ENCODE data around the gene AGO1. TPM values are rescaled to one million over a fixed set of nuclear protein-coding genes. Genes with fewer than 3 reads are reported as not detected.

Gene AGO1
- 18.8 TPM for total RNA-seq
- long read RNA-seq, full-length matches to known transcripts = 1 of 10 reads
- long read RNA-seq, partial matches to known transcripts = 1 of 10 reads
- long read RNA-seq, other reads (novel, unspliced or antisense) = 8 of 10 reads

DNA sequence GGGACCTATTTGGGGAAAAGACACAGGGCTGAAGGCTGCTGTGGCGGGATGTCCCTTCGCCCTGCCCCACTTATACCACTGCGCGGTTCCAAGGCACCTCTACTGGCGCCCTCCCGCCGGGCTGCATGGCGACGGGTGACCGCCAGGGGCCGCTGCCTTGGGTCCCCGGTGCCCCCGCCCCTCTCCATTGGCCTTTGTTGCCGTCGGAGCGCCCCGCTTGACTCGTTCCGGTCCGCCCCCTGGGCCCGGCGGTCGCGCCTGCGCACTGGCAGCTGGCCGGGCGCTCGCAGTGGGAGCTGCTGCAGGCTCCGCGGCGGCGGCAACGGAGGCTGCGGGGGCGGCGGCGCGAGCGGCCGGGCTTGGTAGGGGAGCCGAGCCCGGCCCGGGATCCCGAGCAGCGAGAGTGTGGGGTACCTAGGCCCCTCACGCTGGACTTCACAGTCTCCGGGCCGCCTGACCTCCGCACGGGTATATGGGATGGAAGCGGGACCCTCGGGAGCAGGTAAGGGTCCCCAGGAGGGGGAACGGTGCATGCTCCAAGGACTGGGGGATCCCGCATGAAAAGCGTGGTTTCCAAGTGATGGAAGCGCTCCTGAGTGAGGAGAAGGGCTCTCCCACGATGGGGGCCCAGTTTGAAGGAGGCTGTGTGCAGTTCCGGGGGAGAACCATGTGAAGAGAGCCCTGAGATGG is at the start of gene AGO1:
AGO1 (plus strand) TSS at position 265 of the 690 bp plus-strand sequence; CDS start at position 478, 213 bp downstream.
- Histone ChIP-seq H3K9me3 (replicated peaks) (no peaks in the 10 kb centered on the region), H3K4me1 (peaks cover 48% of the 10 kb centered on the region), H3K36me3 (no peaks in the 10 kb centered on the region), H3K27ac (replicated peaks) (peak within 1 kb of the TSS; percentile 84), H3K27me3 (ENCODE audit: low read depth) (no peaks in the 10 kb centered on the region), H3K4me3 (peak within 1 kb of the TSS; percentile 85)
- DNase-seq = peak; percentile 94
- intact Hi-C loops (cut with micrococcal nuclease) = no loop called here
- TF ChIP-seq, protein P1, sequence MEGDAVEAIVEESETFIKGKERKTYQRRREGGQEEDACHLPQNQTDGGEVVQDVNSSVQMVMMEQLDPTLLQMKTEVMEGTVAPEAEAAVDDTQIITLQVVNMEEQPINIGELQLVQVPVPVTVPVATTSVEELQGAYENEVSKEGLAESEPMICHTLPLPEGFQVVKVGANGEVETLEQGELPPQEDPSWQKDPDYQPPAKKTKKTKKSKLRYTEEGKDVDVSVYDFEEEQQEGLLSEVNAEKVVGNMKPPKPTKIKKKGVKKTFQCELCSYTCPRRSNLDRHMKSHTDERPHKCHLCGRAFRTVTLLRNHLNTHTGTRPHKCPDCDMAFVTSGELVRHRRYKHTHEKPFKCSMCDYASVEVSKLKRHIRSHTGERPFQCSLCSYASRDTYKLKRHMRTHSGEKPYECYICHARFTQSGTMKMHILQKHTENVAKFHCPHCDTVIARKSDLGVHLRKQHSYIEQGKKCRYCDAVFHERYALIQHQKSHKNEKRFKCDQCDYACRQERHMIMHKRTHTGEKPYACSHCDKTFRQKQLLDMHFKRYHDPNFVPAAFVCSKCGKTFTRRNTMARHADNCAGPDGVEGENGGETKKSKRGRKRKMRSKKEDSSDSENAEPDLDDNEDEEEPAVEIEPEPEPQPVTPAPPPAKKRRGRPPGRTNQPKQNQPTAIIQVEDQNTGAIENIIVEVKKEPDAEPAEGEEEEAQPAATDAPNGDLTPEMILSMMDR (IDR thresholded peaks at IDR 0.05; ENCODE audit: borderline replicate concordance) = peak; percentile 99

DNA sequence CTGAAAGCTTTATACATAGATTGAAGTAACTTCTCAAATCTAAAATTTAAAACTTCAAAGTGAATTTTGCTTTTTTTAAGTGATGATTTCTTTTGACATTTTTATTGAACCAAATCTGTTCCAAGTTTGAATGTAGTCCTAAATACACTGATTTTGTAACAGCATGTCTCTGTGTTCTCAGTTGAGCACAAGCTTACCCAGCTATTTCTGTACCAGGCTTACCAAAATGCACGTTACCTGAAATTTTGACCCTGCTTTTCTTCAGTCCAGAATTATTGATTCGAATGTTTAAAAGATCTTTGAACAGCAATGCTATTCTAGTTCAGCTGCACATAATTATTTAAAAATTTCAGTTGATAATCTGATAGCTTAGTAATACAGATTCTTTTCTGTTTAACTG is 49.6 kb upstream of the AGO1 start:
- TF ChIP-seq, protein P1 (IDR thresholded peaks at IDR 0.05; ENCODE audit: borderline replicate concordance) = no peak
- Histone ChIP-seq H3K27ac (replicated peaks) (no peak overlapping the region), H3K36me3 (peaks cover 95% of the 10 kb centered on the region)

DNA sequence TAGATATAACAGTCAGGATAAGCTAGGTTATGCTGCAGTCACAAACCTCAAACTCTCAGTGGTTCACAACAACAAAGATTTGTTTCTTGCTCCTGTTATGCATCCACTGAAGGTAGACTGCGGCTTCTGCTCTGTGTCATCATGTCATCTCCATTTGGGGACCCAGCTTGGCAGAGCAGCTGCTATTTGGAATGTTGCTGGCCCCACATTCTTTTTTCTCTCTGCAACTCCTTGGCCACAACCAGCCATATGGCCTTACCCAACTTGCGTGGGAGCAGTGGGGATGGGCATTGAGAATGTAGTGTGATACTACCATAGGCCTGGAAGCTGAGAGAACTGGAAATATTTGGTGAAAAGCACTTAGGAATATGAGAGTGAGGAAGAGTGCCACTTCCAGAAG is 48.8 kb upstream of the AGO1 start:
- Histone ChIP-seq H3K27me3 (ENCODE audit: low read depth) (no peaks in the 10 kb centered on the region), H3K9me3 (replicated peaks) (peaks cover 7% of the 10 kb centered on the region), H3K4me3 (no peak overlapping the region), H3K36me3 (peaks cover 94% of the 10 kb centered on the region), H3K4me1 (peaks cover 3% of the 10 kb centered on the region), H3K27ac (replicated peaks) (no peak overlapping the region)
- TF ChIP-seq, protein P1 (IDR thresholded peaks at IDR 0.05; ENCODE audit: borderline replicate concordance) = no peak
- DNase-seq = no peak
- intact Hi-C loops (cut with micrococcal nuclease) = no loop called here

More for the DNA sequence above, 49.6 kb upstream of the AGO1 start:
- Histone ChIP-seq H3K9me3 (replicated peaks) (peaks cover 7% of the 10 kb centered on the region), H3K27me3 (ENCODE audit: low read depth) (no peaks in the 10 kb centered on the region), H3K4me3 (no peak overlapping the region), H3K4me1 (peaks cover 3% of the 10 kb centered on the region)
- no peak for DNase-seq
- intact Hi-C loops (cut with micrococcal nuclease) = no loop called here

DNA sequence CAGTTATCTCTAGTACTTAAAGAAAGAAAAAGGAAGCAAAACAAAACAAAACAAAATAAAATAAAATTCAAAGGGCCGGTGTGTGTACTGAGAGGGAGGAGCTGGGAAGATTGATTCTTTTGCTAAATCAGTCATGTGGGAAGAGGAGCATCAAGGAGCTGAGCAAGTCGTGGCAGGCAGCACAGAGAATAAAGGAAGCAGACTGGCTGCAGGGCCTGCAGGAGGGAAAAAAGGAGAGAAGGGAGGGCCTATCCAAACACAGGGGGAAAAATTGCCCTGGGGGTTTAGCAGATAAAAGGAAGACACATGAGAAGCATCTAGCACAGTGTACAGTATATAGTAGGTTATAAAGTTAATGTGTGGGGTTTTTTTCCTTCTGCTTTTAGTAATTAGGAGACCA is 47.6 kb upstream of the AGO1 start:
- H3K4me1 ChIP-seq = peaks cover 3% of the 10 kb centered on the region
- no peaks in the 10 kb centered on the region for H3K27me3 ChIP-seq (ENCODE audit: low read depth)
- intact Hi-C loops (cut with micrococcal nuclease) = no loop called here
- no peak overlapping the region for H3K27ac ChIP-seq (replicated peaks)
- H3K4me3 ChIP-seq = no peak overlapping the region
- peaks cover 7% of the 10 kb centered on the region for H3K9me3 ChIP-seq (replicated peaks)
- DNase-seq = no peak
- H3K36me3 ChIP-seq = peaks cover 96% of the 10 kb centered on the region
- TF ChIP-seq, protein P1 (IDR thresholded peaks at IDR 0.05; ENCODE audit: borderline replicate concordance) = no peak

DNA sequence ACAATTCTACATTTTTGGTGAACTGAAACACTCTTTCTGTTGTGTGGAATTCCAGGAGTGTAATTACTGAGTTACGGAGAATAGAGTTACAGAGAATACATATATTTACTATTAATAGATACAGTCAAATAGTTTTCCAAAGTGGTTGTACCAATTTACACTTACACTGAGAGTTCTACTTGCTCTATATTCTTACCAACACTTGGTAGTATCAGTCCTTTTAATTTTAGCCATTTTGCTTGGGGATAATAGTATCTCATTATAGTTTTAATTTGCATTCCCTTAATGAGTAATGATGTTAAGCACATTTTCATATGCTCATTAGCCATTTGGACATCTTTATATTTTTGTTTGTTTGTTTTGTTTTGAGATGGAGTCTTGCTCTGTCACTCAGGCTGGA is 46.3 kb upstream of the AGO1 start:
- no peak overlapping the region for H3K4me3 ChIP-seq
- no peaks in the 10 kb centered on the region for H3K27me3 ChIP-seq (ENCODE audit: low read depth)
- DNase-seq = no peak
- TF ChIP-seq, protein P1 (IDR thresholded peaks at IDR 0.05; ENCODE audit: borderline replicate concordance) = no peak
- H3K4me1 ChIP-seq = peaks cover 3% of the 10 kb centered on the region
- peaks cover 7% of the 10 kb centered on the region for H3K9me3 ChIP-seq (replicated peaks)
- H3K36me3 ChIP-seq = peaks cover 96% of the 10 kb centered on the region
- no peak overlapping the region for H3K27ac ChIP-seq (replicated peaks)
- intact Hi-C loops (cut with micrococcal nuclease) = no loop called here

Measured in left ventricle myocardium inferior (tissue), 1 donor.